Activated CD4-positive, alpha-beta T cell treated with anti-CD3 and anti-CD28 coated beads for 36 hours (primary cell): Measurements from ENCODE around the gene UBE2V1. TPM values are rescaled to one million over a fixed set of nuclear protein-coding genes. Genes with fewer than 3 reads are reported as not detected.
"Not testable (repeated sequence)": the region's sequence is repeated elsewhere in the genome, so short reads cannot be mapped to it uniquely, and the experiment has no call there.

Source experiments
- ATAC-seq: fragments of 200-7000 bp; cut with Tn5 transposase; one replicate; pipeline ENCODE4 v1.10.0; 2021; ENCODE audit warnings: mild to moderate bottlenecking, moderate library complexity
- CTCF ChIA-PET: fragments of 350-600 bp; sonication (Branson Sonifier 250); formaldehyde crosslinking; loops from one replicate; lab custom pipeline; 2021; ENCODE audit warnings: antibody characterized with exemption; lab: Charles Lee
- POLR2A ChIA-PET: fragments of 350-600 bp; sonication (Branson Sonifier 250); formaldehyde crosslinking; loops from one replicate; lab custom pipeline; 2021; ENCODE audit warnings: antibody characterized with exemption, inconsistent platforms; lab: Charles Lee
- DNase-seq: peaks from one replicate; pipeline ENCODE4 v3.0.0-alpha.2; 2020
- H3K27ac Mint-ChIP-seq: one replicate; pipeline ENCODE4 v1.8.0; 2021; ENCODE audit warnings: mixed read lengths
- H3K27me3 Mint-ChIP-seq: one replicate; pipeline ENCODE4 v1.8.0; 2021; ENCODE audit warnings: mixed read lengths
- H3K36me3 Mint-ChIP-seq: one replicate; pipeline ENCODE4 v1.8.0; 2021; ENCODE audit warnings: low read depth, mixed read lengths
- H3K4me1 Mint-ChIP-seq: one replicate; pipeline ENCODE4 v1.8.0; 2021; ENCODE audit warnings: mixed read lengths
- H3K4me3 Mint-ChIP-seq: one replicate; pipeline ENCODE4 v1.8.0; 2021; ENCODE audit warnings: mild to moderate bottlenecking, moderate library complexity, mixed read lengths
- H3K9me3 Mint-ChIP-seq: one replicate; pipeline ENCODE4 v1.8.0; 2021; ENCODE audit warnings: low read depth, mixed read lengths
- intact Hi-C, 2 experiments: fragments of 100-400 bp; cut with DNase I in 1 of 2; cut with micrococcal nuclease in 1 of 2; formaldehyde crosslinking; loops; one replicate each; pipeline versions ENCODE4 v1.14.2 to v1.15.1; 2022 to 2024; cut with DNase I, micrococcal nuclease
- total RNA-seq, 2 experiments: library from RNA; stranded (reverse); gene quantifications; one replicate each; pipeline ENCODE4 v1.2.3, GENCODE V29; 2021

UBE2V1 gene
- total RNA-seq, result 100 to 1,000 TPM; 177 to 265 TPM

GRCh38 chr20:50112512-50113419, at the start of gene UBE2V1:
UBE2V1 (minus strand) TSS chr20:50113150; CDS start chr20:50113128, 22 bp downstream.
- Mint-ChIP-seq H3K27ac (peak within 1 kb of the TSS; percentile 98), H3K4me3 (peak within 1 kb of the TSS; percentile 93), H3K27me3 (no peaks in the 10 kb centered on the region), H3K9me3 (no peaks in the 10 kb centered on the region), H3K36me3 (peaks cover 41% of the 10 kb centered on the region), H3K4me1 (peaks cover 70% of the 10 kb centered on the region)
- CTCF ChIA-PET, result interaction anchor here (0.7 to 3.5 kb wide), 8 partner anchors 12 to 165 kb away, joined by 3 to 23 read pairs (median 4); no protein-coding TSS in a partner anchor
- POLR2A ChIA-PET, result interaction anchor here (1.2 kb wide), 1 partner anchor 34 kb away, joined by 3 read pairs; no protein-coding TSS in a partner anchor
- intact Hi-C loops, result loop anchor here (1.0 to 10.0 kb wide), 10 partner anchors 41 to 928 kb away; partner anchors contain the start of genes PARD6B (in 1 of the 2), PEDS1 (in 1 of the 2), PTPN1 (in 1 of the 2) and SLC9A8 (in 1 of the 2)
- DNase-seq (peak; percentile 94), ATAC-seq (peak; percentile 71)

GRCh38 chr20:50161494-50161893, 48.5 kb upstream of the UBE2V1 start:
- H3K27ac Mint-ChIP-seq, H3K4me3 Mint-ChIP-seq, POLR2A ChIA-PET, H3K36me3 Mint-ChIP-seq, ATAC-seq, DNase-seq, H3K9me3 Mint-ChIP-seq, H3K27me3 Mint-ChIP-seq: not testable (repeated sequence)
- intact Hi-C loops, result loop anchor here in 1 of 2 experiments (5.0 kb wide), 1 partner anchor 319 kb away; no protein-coding TSS in a partner anchor
- peaks cover 10% of the 10 kb centered on the region for H3K4me1 Mint-ChIP-seq
- CTCF ChIA-PET, result interaction anchor here (0.9 kb wide), 1 partner anchor 26 kb away, joined by 3 read pairs; no protein-coding TSS in a partner anchor

- Mint-ChIP-seq H3K27me3 (no peaks in the 10 kb centered on the region), H3K36me3 (peaks cover 11% of the 10 kb centered on the region), H3K4me1 (peaks cover 36% of the 10 kb centered on the region), H3K4me3 (peak within 1 kb of the TSS; percentile 75), H3K9me3 (no peaks in the 10 kb centered on the region), H3K27ac (peak within 1 kb of the TSS; percentile 88)
- ChIA-PET POLR2A (interaction anchor here (0.5 to 2.1 kb wide), 6 partner anchors 9 to 38 kb away, joined by 3 to 7 read pairs (median 5); no protein-coding TSS in a partner anchor), CTCF (interaction anchor here (0.7 to 3.9 kb wide), 18 partner anchors 10 to 267 kb away, joined by 3 to 33 read pairs (median 6); no protein-coding TSS in a partner anchor)
- intact Hi-C loops, result loop anchor here (1.0 to 2.0 kb wide), 8 partner anchors 13 to 578 kb away; partner anchors contain the start of genes CEBPB (in 1 of the 2), PARD6B (in 1 of the 2), RNF114 (in 1 of the 2) and SNAI1 (in 1 of the 2)
- DNase-seq, result peak; percentile 91
- ATAC-seq, result peak; percentile 98
Measured at GRCh38 chr20:50153500-50154377, 40.8 kb upstream of the UBE2V1 start, which contains the start of gene PEDS1. PEDS1 (minus strand) TSS chr20:50153723; CDS start chr20:50153637, 86 bp downstream.

- peak overlapping the region; percentile 42 for H3K27ac Mint-ChIP-seq
- no peak for ATAC-seq
- H3K4me1 Mint-ChIP-seq, result peaks cover 42% of the 10 kb centered on the region
- no peaks in the 10 kb centered on the region for H3K27me3 Mint-ChIP-seq
- POLR2A ChIA-PET, result interaction anchor here (0.5 to 2.1 kb wide), 7 partner anchors 9 to 132 kb away, joined by 3 to 7 read pairs (median 3); no protein-coding TSS in a partner anchor
- DNase-seq, result no peak
- intact Hi-C loops, result loop anchor here (1.0 to 2.0 kb wide), 8 partner anchors 13 to 578 kb away; partner anchors contain the start of genes CEBPB (in 1 of the 2), PARD6B (in 1 of the 2), RNF114 (in 1 of the 2) and SNAI1 (in 1 of the 2)
- H3K36me3 Mint-ChIP-seq, result peaks cover 11% of the 10 kb centered on the region
- H3K4me3 Mint-ChIP-seq, result peak overlapping the region; percentile 73
- CTCF ChIA-PET, result interaction anchor here (0.7 to 3.9 kb wide), 15 partner anchors 13 to 180 kb away, joined by 3 to 33 read pairs (median 6); no protein-coding TSS in a partner anchor
- H3K9me3 Mint-ChIP-seq, result no peaks in the 10 kb centered on the region
Measured at GRCh38 chr20:50153153-50153499, 40.2 kb upstream of the UBE2V1 start.

GRCh38 chr20:50152394-50153152, 39.6 kb upstream of the UBE2V1 start:
- DNase-seq (no peak), ATAC-seq (no peak)
- H3K27ac Mint-ChIP-seq, result peak overlapping the region; percentile 42
- H3K36me3 Mint-ChIP-seq, result peaks cover 14% of the 10 kb centered on the region
- no peaks in the 10 kb centered on the region for H3K27me3 Mint-ChIP-seq
- H3K4me1 Mint-ChIP-seq, result peaks cover 48% of the 10 kb centered on the region
- ChIA-PET CTCF (interaction anchor here (0.6 to 3.9 kb wide), 13 partner anchors 18 to 576 kb away, joined by 3 to 33 read pairs (median 3); no protein-coding TSS in a partner anchor), POLR2A (interaction anchor here (0.6 to 2.1 kb wide), 4 partner anchors 8 to 133 kb away, joined by 3 to 7 read pairs (median 4); no protein-coding TSS in a partner anchor)
- H3K4me3 Mint-ChIP-seq, result peak overlapping the region; percentile 73
- intact Hi-C loops, result loop anchor here (1.0 to 2.0 kb wide), 8 partner anchors 14 to 579 kb away; partner anchors contain the start of genes CEBPB (in 1 of the 2), PARD6B (in 1 of the 2), RNF114 (in 1 of the 2) and SNAI1 (in 1 of the 2)
- no peaks in the 10 kb centered on the region for H3K9me3 Mint-ChIP-seq

- POLR2A ChIA-PET, result no interaction called here
- Mint-ChIP-seq H3K27me3 (no peaks in the 10 kb centered on the region), H3K4me1 (peaks cover 62% of the 10 kb centered on the region), H3K36me3 (peaks cover 17% of the 10 kb centered on the region), H3K9me3 (no peaks in the 10 kb centered on the region), H3K27ac (peak overlapping the region; percentile 75), H3K4me3 (no peak overlapping the region)
- DNase-seq (no peak), ATAC-seq (no peak)
- intact Hi-C loops, result no loop called here
- CTCF ChIA-PET, result interaction anchor here (0.6 to 3.9 kb wide), 3 partner anchors 19 to 610 kb away, joined by 3 to 33 read pairs (median 3); no protein-coding TSS in a partner anchor
Measured at GRCh38 chr20:50151034-50151743, 38.2 kb upstream of the UBE2V1 start.

- no peaks in the 10 kb centered on the region for H3K9me3 Mint-ChIP-seq
- DNase-seq (no peak), ATAC-seq (no peak)
- peaks cover 67% of the 10 kb centered on the region for H3K4me1 Mint-ChIP-seq
- peak overlapping the region; percentile 37 for H3K27ac Mint-ChIP-seq
- no peak overlapping the region for H3K4me3 Mint-ChIP-seq
- no peaks in the 10 kb centered on the region for H3K27me3 Mint-ChIP-seq
- CTCF ChIA-PET, result interaction anchor here (0.6 to 1.0 kb wide), 4 partner anchors 20 to 67 kb away, joined by 3 to 4 read pairs (median 3); no protein-coding TSS in a partner anchor
- peaks cover 20% of the 10 kb centered on the region for H3K36me3 Mint-ChIP-seq
- POLR2A ChIA-PET, result no interaction called here
- intact Hi-C loops, result no loop called here
Measured at GRCh38 chr20:50149481-50150254, 36.7 kb upstream of the UBE2V1 start.

- H3K4me1 Mint-ChIP-seq, result peaks cover 58% of the 10 kb centered on the region
- intact Hi-C loops, result no loop called here
- ChIA-PET POLR2A (interaction anchor here (0.6 to 1.1 kb wide), 3 partner anchors 34 to 96 kb away, joined by 3 read pairs; partner anchors contain the start of gene UBE2V1), CTCF (interaction anchor here (0.7 to 1.9 kb wide), 8 partner anchors 10 to 331 kb away, joined by 3 to 11 read pairs (median 3); no protein-coding TSS in a partner anchor)
- DNase-seq, result peak; percentile 87
- no peaks in the 10 kb centered on the region for H3K9me3 Mint-ChIP-seq
- peak overlapping the region; percentile 97 for H3K27ac Mint-ChIP-seq
- peak; percentile 99 for ATAC-seq
- peaks cover 33% of the 10 kb centered on the region for H3K36me3 Mint-ChIP-seq
- peak overlapping the region; percentile 66 for H3K4me3 Mint-ChIP-seq
- H3K27me3 Mint-ChIP-seq, result no peaks in the 10 kb centered on the region
Measured at GRCh38 chr20:50146732-50147662, 34.0 kb upstream of the UBE2V1 start.
